ACHN (cell line): Measurements from ENCODE around the gene EPHB1.

Experiments used
- DNase-seq: peaks from one replicate; pipeline ENCODE4 v3.0.0-alpha.2; 2015
- in situ Hi-C: cut with HindIII; loops from 2 replicates; pipeline ENCODE4 v1.10.0; 2017; ENCODE audit warnings: low sequenced_read_pairs, low pct_ligation_motif_present, low pct_unique_long_range_greater_than_20kb

EPHB1 gene

DNA sequence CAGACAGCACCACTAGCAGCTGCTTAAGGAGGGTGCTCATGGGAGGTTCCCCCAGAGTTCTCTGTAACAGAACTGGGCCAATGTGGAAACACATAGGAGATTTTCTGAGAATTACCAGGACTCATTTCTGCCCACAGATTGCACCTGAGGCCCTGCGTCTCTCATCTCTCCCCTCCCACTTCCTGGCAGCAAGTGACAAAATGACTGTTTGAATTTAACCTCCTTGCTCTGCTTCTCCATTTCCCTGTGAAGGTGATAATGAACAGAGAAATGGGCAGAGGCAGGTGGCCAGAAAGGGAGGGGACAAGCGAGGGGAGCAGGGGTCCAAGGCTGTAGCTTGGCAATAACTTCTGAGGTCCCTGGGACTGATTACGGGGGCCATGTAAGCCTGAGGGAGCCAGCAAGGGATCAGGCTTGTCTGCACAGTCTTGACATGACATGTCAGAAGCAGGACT, 8.0 kb downstream of the EPHB1 start:
- in situ Hi-C loops: no loop called here
- no peak for DNase-seq

DNA sequence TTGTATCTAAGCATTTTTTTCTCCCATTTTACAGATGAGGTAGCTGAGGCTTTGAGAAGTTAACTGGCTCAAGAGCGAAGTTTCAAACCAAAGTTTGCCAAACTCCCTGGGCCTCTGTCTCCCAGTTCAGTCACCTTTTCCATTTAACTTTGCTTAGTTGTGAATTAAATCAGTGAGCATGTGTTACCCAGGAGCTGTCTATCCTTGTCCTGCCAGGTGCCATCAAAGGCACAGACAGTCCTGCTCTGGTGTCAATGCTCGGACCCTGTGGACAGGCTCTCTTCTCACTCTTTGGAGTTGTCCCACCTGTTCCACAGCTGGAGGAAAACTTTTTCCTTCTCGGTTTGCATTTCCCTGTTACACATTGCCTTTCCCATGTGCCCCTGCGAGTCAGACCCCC, 8.6 kb downstream of the EPHB1 start:
- DNase-seq: no peak
- in situ Hi-C loops: no loop called here

DNA sequence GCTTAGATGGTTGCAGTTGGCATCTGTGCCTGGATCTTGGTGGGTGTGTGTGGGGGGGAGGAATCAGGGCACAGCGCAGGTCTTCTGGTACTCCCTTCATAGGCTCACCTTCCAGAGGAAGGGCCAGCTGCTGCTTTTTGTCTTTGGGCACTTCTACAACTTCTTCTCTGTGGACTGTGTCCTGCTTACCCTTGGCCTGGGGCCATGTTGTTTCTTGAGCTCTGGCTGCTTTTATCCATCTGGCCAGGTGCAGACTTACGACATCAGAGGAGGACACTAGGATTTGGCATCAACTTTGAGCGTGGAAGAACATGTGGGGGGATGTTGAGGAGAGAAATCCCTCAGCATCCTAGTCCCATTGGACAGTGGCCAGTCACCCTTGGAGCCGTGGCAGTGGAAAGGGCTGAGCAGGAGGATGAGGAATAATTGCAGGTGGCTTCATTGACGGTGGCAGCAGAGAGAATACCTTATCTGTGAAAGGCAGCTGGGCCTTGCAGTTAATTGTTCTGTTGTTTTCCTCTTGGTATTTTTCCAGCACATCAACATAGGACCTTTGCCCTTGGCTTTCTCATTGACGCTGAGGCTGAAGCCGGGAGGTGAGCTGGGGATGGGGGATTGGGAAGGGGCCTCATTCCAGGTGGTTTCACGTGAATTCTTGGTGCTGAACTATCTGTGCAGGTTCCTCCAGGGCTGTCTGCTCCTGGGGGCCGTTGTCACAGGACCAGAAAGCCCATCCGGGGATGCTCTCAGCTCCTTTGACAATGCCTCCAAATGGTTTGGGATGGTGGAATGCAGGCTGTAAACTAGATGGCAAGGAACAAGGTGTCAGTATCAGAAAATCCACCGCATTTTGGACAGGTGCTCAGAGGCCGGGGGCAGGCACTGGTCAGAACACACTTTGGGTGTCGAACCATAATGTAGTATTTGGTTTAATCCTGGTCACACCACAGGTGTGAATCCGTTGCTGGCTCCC, 9.7 kb downstream of the EPHB1 start:
- no peak for DNase-seq
- in situ Hi-C loops: no loop called here

DNA sequence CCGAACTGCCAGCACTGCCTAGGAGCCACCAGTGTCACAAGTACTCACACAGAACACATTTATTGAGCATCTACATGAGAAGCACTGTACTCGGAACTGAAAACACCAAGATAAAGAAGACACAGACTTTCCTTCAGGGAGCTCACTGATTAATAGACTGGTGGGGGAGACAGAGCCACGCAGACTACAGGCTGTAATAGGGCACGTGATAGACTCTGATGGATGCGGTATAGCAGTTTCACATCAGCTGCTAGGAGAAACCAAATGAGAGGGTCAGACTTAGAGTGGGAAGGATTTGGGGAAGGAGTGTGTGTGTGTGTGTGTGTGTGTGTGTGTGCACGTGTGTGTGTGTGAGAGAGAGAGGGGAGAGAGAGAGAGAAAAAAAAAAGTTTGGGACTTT, 12.1 kb downstream of the EPHB1 start:
- in situ Hi-C loops: no loop called here
- DNase-seq: no peak

DNA sequence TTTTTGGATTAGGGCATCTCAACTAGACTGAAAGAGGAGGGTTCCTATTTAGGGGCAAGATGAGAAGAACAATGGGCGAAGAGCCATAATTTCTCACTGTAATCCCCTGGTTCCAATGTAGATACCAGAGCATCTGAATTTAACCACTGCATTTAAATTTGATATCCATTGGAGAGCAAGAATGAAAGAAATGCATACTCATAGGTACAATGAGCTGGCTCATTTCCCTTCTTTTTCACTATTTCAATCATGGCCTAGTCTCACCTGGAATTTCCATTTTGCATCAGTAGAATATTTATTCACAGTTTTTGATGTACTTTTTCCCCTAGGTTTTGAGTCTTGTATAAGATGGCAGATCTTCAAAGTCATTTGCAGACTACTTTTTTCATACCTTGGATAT, 13.8 kb downstream of the EPHB1 start:
- in situ Hi-C loops: no loop called here
- no peak for DNase-seq

DNA sequence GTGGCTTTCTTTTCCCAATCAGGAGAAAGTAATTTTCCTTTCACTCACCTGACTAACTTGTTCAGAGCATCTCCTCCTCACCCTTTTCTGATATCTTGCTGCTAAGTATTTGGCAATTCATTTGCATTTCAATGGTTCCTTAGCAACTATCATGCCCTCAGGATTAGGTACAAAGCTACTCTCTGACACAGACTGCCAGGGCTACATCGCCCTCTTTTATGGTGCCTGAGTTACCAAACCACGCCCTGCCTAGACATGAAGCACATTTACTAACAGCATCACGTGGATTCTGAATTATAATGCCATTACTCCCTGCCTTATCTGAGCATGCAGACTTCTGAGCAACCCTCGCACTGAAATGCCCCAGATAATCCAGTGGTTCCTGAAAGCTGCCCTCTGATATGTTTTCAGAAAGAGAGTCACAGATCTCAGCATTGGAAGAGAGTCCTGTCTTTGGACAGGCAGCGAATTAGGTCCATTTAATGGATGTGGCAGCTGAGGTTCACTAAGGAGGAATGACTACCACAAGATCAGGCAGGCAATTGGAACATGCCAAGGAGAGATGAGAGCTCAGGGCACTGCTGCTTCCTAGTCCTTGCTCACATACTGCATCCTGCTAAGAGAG, 14.5 kb downstream of the EPHB1 start:
- no peak for DNase-seq
- in situ Hi-C loops: no loop called here

DNA sequence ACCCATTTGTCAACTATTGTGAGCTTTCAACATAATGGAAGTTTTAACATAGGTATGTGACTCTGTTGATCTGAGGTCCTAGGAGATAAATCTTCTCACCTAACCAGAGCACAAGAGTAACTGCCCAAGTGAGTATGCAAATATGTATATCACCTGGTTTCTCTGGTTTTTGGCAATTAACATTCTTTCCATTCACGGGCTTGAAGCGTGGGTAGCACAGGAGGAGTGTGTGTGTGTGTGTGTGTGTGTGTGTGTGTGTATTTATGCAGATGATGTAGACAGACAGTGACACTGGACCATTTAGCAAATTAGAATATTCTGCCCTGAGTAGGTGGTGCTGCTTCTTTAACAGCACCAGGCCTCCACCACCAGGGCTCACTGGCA, 15.0 kb downstream of the EPHB1 start:
- in situ Hi-C loops: no loop called here
- no peak for DNase-seq

DNA sequence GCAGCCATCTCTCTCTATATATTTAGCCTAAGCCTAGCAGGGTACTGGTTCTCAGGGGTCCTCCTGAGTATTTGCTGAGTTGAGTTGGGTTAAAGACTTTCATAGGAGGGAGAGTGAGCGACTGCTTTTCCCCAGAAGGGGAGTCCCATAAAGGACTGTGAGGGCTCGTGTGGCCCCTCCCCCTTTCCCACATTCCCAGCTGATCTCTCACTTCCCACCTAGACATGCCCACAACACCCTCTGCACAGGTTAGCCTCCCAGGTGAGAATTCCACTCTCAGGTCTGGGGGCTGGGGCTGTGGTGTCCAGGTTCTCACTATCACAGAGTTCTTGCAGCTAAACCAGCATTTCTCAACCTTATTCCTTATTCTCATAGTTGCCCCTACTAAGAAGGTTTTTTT, 15.8 kb downstream of the EPHB1 start:
- no peak for DNase-seq
- in situ Hi-C loops: no loop called here

DNA sequence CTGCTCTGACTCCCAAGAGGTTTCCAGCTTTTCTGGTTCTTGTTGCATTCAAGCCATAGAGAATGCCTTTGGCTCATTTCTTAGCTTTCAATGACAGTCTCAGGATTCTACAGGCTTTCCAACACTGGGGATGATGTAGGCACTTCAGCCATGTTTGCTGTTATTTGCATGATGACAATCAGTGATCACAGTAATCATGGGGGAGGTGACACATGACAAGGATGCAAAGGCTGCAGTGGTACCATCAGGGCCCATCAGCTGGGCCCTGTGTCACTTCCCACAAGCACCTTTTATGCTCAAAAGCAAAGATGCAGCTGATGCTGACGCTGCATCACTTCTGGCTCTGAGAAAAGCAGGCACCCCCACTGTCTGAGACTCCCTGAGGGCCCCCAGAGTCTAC, 18.6 kb downstream of the EPHB1 start:
- DNase-seq: no peak
- in situ Hi-C loops: no loop called here

DNA sequence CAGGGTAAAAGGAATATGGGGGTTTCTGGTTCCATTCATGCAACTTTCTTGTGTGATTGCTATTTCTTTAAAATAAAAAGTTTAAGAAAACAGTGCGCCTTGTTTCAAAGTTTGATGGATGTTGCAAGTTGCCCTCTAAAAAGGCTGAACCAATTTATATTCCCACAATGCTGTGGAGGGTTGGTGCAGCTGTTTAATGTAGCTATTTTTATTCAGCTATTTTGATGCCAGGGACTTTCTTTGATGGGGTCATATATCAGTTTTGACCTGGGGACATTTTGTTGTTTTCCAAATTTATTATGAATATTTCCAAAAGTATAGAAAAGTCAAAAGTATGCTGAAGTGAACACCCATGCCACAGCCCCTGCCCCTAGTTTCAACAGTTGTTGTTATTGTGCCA, 20.5 kb downstream of the EPHB1 start:
- in situ Hi-C loops: no loop called here
- DNase-seq: no peak

DNA sequence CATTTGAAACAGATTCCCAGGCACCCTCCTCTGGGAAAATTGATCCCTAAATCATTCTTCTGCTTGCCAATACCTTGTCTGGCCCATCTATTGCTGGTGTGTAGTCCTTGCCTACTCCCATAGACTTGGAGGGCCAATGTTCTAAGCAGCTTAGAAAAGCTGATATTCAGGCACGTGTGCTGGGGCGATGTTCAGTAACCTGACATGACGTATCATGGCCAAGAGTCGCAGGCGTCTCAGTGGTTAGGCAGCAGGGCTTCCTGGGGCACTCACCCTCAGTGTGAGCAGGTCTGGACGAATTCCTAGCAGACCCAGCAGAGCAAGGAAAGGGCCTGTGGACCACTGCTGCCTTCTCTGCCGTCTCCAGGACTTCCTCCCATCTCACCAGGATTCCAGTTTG, 21.6 kb downstream of the EPHB1 start:
- no peak for DNase-seq
- in situ Hi-C loops: no loop called here

DNA sequence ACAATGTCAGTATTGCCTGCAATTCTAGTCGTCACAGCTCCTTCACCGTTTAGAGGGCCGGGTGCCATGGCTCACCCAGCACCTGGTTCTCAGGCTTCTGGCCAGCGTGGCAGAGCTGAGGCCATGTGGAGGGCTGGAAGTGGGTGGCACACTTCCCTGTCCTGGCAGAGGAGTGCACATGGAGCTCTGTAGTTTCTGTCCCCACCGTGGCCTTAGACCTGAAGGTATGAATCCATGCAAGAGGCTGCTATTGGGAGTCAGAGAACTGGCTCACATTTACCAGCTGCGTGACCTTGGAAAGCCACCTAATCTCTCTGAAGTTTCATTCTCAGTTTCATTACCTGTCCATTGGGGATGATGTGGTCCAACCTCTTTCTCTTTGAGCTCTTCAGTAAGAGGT, 22.2 kb downstream of the EPHB1 start:
- no peak for DNase-seq
- in situ Hi-C loops: no loop called here

DNA sequence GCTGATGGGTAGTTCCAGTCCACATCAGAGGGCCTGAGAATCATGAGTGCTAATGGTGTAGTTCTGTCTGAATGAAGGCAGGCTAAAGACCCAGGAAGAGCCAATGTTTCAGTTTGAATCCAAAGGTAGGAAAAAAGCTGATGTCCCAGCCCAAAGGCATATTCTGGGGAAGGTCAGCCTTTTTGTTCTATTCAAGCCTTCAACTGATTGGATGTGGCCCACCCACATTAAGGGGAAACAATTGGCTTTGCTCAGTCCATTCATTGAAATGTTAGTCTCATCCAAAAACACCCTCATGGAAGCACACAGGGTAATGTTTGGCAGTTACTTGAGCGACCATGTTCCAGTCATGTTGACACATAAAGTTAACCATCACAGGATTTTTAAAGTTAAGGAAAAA, 25.9 kb downstream of the EPHB1 start:
- in situ Hi-C loops: no loop called here
- DNase-seq: no peak

DNA sequence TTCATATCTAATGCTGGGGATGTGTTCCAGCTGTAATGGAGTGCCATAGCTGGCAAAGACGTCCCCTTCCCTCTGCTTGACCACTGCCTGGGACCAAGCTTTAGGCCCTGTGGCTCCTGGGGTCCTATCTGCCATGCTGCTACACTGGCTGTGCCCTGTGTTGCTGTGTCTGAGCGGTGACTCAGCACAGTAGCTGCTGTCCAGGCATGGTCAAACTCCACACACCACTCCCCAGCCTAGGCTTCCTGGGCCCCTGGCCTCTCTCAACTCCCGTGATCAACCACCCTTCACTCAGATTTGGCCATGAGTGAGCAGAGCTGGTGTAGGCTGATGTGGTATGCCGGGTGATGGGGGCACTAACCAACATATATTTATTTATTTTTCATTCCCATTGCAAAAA, 27.0 kb downstream of the EPHB1 start:
- DNase-seq: peak; percentile 13
- in situ Hi-C loops: no loop called here

DNA sequence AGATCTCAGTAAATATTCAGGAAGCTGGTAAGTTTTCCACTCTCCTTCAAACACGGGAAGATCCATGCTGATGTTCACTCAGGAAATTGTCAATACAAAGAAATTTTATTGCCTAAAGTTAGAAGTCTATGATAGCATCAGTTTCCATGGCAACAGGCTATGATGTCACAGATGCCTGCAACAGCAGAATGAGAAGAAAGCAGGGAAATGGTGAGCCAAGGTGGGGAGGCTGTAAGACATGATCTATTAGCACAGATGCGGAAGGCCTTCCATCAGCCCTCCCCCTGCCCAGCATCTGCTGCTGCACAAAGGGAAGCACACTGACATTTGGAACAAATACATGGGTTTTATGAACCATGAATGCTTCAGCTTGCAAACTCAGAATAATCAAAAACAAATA, 28.6 kb downstream of the EPHB1 start:
- in situ Hi-C loops: no loop called here
- no peak for DNase-seq

DNA sequence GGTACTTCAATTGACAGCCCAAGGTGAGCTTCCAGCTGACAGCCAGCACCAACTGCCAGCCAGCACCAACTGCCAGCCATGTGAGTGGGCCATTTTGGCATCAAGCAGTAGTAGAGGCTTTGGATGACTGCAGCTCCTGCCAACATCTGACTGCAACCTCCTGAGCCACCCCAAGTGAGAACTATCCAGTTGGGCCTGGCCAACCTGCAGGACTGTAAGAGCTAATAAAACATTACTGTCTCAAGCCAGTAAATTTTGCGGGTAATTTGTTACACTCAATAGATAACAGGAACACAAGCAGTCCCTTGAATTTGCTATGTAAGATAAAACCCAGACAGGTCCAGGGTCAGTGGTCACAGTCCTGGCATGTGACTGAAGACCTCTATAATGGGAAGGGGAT, 29.7 kb downstream of the EPHB1 start:
- DNase-seq: no peak
- in situ Hi-C loops: no loop called here

DNA sequence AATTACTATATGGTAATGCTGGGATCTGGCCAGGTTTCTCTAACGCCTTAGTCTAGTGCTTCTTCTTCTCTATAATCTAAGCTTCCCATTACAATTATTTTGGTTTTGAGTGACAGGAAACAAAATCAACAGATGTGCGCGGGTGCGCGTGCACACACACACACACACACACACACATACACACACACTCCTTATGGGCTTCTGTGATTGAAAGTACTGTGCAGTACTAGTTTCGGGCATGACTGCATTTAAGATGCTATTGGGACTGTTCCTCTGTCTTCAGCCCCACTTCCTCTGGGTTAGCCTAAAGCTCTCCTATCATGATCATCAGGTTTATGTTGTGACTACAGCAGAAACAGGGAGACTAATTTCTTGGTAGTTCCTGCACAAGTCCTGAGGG, 32.2 kb downstream of the EPHB1 start:
- in situ Hi-C loops: no loop called here
- DNase-seq: no peak

DNA sequence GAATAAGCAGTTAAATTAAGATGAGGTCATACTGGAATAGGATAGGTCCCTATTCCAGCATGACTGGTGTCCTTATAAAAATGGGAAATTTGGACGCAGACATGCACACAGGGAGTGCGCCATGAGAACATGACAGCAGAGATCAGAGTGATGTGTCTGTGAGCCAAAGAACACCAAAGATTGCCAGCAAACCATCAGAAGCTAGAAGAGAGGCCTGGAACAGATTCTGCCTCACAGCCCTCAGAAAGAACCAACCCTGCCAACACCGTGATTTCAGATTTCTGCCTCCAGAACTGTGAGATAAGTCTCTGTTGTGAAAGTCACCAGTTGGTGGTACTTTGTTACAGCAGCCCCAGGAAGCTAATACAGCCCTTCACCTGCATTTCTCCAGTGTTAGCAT, 34.7 kb downstream of the EPHB1 start:
- in situ Hi-C loops: no loop called here
- DNase-seq: no peak

DNA sequence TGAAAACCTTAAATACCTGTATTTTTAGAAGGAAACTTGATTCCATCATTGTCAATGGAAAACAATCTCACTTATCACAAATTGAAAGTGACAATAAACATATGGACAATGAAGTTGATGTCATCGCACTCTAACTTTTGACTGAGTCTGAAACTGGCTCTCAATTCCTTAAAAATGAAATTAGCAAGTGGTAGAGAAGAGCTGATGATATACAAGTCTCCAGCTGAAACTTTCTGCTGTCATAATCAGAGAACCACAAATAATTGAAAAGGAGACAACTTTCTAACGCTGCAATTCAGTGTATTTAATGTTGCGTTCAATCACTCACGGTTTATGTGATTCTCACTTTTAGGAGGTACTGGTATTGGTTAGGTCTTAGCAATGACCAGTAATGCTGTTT, 37.5 kb downstream of the EPHB1 start:
- in situ Hi-C loops: no loop called here
- no peak for DNase-seq
